Measurements from ENCODE around the gene CAPS.

The CAPS gene

DNA sequence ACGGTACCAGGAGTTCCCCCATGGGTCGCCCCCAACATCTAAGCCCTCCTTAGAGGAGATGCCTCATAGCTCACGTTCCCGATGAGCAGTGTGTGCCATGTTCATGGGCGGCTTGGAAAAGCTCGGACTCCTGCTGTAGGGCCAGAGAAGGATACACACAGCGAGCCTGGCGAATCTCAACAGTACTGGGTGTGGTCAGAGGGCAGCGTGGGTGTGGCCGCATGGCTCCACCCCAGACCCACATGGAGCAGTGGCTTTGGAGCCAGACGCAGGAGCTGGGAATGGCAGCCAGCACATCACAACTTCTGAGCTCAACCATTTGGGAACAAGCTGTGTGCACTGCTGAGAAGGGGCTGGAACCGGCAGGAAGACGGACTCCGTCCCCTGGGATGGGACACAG, 15.6 kb downstream of the CAPS start:
- Mint-ChIP-seq H3K27ac (no peak overlapping the region), H3K9me3 (no peaks in the 10 kb centered on the region), H3K4me1 (peaks cover 13 to 14% of the 10 kb centered on the region in 2 donors), H3K36me3 (peaks cover 38 to 50% of the 10 kb centered on the region in 2 donors), H3K27me3 (no peaks in the 10 kb centered on the region), H3K4me3 (no peak overlapping the region)
- no peak for ATAC-seq (replicated peaks)
- DNase-seq: no peak

DNA sequence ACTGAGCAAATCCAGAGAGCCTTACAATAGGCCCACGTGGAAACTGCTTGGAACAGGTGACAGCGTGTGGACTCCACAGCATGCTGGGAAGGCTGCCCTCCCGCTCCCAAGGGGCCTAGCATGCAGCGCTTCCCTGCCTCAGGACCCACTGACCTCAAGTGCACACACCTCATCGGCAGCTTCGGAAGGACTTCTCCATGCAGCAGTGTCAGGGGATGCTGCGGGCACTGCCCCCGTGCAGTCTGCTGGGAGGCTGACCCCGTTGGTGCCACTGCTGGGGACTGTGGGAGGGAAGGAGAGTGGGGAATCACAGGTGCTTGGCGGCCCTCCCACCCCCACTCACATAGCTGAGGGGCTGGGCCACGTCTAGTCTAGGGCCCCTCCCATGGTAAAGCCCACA, 17.2 kb downstream of the CAPS start:
- DNase-seq (no peak), ATAC-seq (replicated peaks) (no peak)
- no peak overlapping the region for H3K4me3 Mint-ChIP-seq
- peaks cover 40 to 50% of the 10 kb centered on the region in 2 donors for H3K36me3 Mint-ChIP-seq
- peaks cover 13 to 15% of the 10 kb centered on the region in 2 donors for H3K4me1 Mint-ChIP-seq
- no peaks in the 10 kb centered on the region for H3K27me3 Mint-ChIP-seq
- no peak overlapping the region for H3K27ac Mint-ChIP-seq
- H3K9me3 Mint-ChIP-seq: no peaks in the 10 kb centered on the region

DNA sequence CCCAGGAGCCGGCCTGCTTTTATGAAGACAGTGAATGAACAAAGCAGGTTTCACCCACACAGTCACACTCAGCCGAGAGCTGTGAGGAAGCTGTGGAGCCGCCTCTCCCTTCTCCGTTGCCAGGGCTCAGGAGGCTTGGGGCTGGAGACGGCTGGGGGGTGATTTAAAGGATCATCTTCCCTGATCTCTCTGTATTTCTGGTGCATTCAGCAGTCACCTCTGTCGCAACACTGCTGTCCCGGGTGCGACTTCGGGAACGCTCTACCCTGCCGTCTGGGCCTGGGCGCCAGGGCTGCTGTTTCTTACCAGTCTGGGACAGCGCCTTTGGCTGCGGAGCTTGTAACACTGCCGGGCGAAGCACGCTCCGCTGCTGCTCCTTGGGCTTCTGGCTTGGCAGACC, 18.1 kb downstream of the CAPS start:
- no peak for ATAC-seq (replicated peaks)
- Mint-ChIP-seq H3K4me3 (no peak overlapping the region), H3K36me3 (peaks cover 43 to 54% of the 10 kb centered on the region in 2 donors)

DNA sequence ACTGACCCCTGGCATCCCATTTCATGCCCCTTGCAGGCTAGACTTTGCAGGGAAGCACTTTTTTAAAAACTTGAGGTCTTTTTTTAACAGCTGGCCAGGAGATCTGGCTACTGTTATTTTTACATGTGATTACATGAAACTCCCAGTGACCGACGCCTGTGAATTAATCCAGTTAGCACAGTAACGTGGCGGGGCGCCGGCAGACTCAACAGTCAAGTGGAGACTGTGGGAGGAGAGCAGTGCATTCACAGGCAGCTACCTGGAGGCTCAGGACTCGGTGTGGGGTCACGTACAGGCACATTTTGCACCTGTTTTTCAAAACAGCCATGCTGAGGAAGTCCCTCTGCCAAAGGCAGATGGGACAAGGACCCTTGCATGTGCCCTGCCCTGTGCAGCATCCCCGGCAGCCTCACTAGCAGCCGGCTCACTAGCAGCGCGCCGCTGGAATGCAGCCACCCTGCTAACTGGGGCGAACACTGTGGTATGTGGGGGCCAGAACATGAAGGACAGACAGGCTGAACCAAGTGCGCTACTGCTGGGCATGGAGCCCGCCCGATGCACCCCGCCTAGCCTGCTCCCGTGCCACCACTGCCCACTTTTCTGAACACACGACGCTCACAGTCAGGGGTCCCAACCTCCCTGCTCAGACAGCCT, 18.7 kb downstream of the CAPS start:
- Mint-ChIP-seq H3K4me3 (no peak overlapping the region), H3K4me1 (peaks cover 7 to 9% of the 10 kb centered on the region in 2 donors), H3K9me3 (no peaks in the 10 kb centered on the region), H3K36me3 (peaks cover 45 to 57% of the 10 kb centered on the region in 2 donors), H3K27me3 (no peaks in the 10 kb centered on the region), H3K27ac (no peak overlapping the region)
- DNase-seq (no peak), ATAC-seq (replicated peaks) (no peak)

More for the DNA sequence above, 18.1 kb downstream of the CAPS start:
- no peak for DNase-seq
- Mint-ChIP-seq H3K27me3 (no peaks in the 10 kb centered on the region), H3K27ac (no peak overlapping the region), H3K4me1 (peaks cover 13 to 14% of the 10 kb centered on the region in 2 donors), H3K9me3 (no peaks in the 10 kb centered on the region)

DNA sequence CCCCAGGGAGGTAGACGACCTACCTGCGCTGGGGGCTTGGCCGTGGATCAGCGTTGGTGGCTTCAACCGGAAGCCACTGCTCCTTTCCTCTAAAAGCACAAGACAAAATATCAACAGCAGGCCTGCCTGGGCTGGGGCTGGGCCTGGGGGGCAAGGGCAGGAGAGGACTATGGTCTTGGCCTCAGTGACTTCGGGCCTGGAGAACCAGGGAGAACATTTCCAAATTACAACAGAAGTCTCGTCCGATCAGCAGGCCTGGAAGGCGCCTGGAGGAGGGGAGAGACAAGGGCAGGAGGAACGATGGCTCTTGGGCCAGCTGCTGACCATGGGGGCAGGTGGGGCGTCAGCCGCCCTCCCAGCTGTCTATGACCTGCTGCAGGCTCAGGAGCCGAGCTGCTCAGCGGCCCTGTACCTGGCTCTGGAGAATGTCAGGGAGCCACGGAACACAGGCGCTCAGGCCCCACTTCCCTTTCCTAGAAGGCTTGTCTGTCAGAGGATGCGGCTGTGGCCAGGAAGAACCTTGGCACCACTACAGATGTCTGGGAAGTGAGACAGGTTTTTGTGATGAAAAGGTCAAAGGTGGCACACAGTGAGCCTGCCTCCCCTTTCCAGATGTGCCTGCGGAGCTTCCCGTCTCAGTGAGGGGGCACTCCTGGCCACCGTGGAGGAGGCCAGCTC, 19.5 kb downstream of the CAPS start:
- no peaks in the 10 kb centered on the region for H3K27me3 Mint-ChIP-seq
- H3K4me3 Mint-ChIP-seq: no peak overlapping the region
- no peak for ATAC-seq (replicated peaks)
- H3K9me3 Mint-ChIP-seq: no peaks in the 10 kb centered on the region
- peaks cover 0 to 2% of the 10 kb centered on the region in 2 donors for H3K4me1 Mint-ChIP-seq
- H3K27ac Mint-ChIP-seq: peak overlapping the region; percentile 51
- H3K36me3 Mint-ChIP-seq: peaks cover 38 to 50% of the 10 kb centered on the region in 2 donors
- DNase-seq: no peak

DNA sequence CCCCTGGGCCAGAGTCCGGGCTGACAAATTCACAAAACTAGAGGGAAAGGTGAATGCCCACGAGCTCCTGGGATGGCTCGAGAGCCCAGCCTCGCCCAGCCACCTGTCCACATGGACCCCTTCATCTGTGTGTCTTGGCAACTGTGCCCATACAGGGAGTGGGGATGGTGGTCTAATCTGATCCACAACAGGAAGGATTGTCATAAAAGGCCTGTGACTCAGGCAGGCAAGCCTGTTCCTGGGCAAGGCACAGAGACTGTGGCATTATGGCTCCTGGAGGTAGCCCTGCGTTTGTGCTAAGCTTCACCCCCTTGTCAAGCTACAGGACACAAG, 20.0 kb downstream of the CAPS start:
- Mint-ChIP-seq H3K27me3 (no peaks in the 10 kb centered on the region), H3K4me3 (no peak overlapping the region), H3K9me3 (no peaks in the 10 kb centered on the region), H3K36me3 (peaks cover 35 to 45% of the 10 kb centered on the region in 2 donors), H3K4me1 (peaks cover 0 to 2% of the 10 kb centered on the region in 2 donors), H3K27ac (no peak overlapping the region)
- no peak for DNase-seq
- ATAC-seq (replicated peaks): no peak

DNA sequence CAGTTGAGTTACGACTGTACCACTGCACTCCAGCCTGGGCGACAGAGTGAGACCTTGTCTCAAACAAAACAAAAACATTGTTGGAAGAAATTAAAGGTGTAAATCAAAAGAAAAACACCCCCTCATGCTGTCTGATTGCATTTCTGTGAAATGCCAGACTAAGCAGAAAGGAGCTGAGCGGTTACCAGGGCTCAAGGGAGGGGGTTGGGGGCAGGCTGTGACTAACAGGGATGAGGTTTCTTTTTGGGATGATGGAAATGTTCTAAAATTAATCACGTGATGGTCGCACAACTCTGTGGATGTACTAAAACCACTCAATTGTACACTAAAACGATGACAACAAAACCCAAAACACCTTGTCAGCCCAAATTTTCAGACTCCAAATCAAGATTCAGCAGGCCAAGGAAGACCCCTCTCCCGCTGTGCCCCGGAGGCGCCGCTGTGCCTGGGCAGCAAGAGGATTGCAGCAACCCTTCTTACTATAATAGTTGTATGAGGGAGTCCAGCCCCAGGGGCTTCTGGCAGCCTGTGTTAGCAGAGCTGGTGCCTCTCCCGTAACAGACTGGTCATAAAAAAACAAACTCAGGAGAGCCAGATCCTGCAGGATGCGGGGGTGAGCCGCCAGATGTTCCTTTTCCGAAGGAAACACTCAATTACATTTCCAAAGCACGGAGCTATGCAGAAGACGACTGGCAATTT, 20.9 kb downstream of the CAPS start:
- no peak for ATAC-seq (replicated peaks)

DNA sequence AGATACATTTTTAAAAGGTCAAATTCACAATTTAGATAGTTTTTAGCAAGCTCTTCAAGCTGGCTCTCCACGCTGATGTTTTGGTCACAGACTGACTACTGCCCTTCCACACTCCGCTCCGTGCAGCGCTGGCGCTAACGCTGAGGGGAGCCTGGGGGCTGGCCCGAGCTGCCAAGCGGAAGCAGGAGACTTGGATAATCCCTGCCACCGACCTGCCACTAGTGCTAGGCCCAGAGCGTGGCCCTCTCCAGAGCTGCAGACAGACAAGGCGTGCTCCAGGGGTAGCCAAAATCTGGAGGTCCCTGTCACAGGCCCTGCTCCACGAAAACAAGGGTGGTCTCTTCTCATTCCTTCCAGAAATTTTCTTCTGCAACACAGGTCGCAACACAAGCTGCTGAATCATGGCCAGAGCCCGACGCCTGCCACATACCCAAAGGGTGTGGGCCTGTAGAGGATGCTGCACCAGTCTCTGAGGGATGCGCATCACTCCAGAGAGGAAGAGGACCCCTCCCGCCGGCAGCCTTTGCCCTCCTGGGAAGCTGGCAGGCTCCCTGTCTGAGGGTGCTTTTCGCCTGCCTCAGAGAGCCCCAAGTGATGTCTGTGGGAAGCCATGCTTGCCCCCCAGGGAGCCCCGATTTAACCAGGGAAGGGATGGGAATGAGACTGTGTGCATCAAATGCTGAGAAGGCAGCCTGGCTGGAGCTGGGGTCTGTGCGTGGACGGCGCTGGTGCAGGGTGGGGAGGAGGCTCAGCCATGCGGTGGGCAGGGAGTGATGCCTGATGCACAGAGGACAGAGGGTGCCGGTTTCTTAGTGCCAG, 21.6 kb downstream of the CAPS start:
- no peak overlapping the region for H3K4me3 Mint-ChIP-seq
- no peaks in the 10 kb centered on the region for H3K9me3 Mint-ChIP-seq
- ATAC-seq (replicated peaks) (no peak), DNase-seq (no peak)
- H3K36me3 Mint-ChIP-seq: peaks cover 35 to 54% of the 10 kb centered on the region in 2 donors
- peaks cover 0 to 3% of the 10 kb centered on the region in 2 donors for H3K4me1 Mint-ChIP-seq
- no peaks in the 10 kb centered on the region for H3K27me3 Mint-ChIP-seq
- H3K27ac Mint-ChIP-seq: no peak overlapping the region

More for the DNA sequence above, 20.9 kb downstream of the CAPS start:
- Mint-ChIP-seq H3K9me3 (no peaks in the 10 kb centered on the region), H3K27me3 (no peaks in the 10 kb centered on the region), H3K4me1 (peaks cover 0 to 2% of the 10 kb centered on the region in 2 donors), H3K4me3 (no peak overlapping the region), H3K27ac (peak overlapping the region; percentile 20), H3K36me3 (peaks cover 36 to 49% of the 10 kb centered on the region in 2 donors)
- no peak for DNase-seq

DNA sequence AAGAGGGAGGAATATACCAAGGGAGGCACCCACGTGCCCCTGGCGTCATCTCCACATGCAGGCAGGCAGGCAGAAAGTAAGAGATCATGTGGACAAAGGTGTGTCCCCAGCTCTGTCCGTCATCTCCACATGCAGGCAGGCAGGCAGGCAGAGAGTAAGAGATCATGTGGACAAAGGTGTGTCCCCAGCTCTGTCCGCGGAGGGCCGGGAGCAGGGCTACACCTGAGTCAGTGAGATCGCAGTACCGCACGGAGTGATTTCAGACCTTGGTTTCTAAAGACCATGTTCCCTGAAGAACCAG, 22.2 kb downstream of the CAPS start:
- no peak for ATAC-seq (replicated peaks)
- Mint-ChIP-seq H3K4me1 (peaks cover 0 to 3% of the 10 kb centered on the region in 2 donors), H3K4me3 (no peak overlapping the region), H3K36me3 (peaks cover 31 to 52% of the 10 kb centered on the region in 2 donors), H3K27ac (no peak overlapping the region), H3K9me3 (no peaks in the 10 kb centered on the region), H3K27me3 (no peaks in the 10 kb centered on the region)
- DNase-seq: no peak

DNA sequence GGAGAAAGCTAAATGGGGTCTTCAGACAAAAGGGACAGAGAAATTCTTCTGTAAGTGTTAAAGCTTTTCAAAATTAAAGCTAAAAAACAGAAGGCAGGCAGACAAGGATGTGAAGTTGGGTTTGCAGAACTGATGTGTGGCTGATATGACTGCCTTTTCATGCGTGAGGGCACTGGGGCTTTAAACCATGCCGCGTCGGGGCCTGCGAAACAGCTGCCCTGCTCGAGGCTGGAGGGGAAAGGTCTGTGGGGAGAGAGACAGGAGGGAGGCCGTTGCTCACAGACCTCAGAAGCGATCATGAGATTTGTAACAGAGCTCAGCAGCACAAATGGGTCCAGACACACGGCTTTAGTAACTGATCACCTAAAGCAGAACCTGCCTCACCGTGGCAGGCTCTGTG, 23.5 kb downstream of the CAPS start:
- ATAC-seq (replicated peaks) (no peak), DNase-seq (no peak)
- peaks cover 0 to 3% of the 10 kb centered on the region in 2 donors for H3K4me1 Mint-ChIP-seq
- H3K9me3 Mint-ChIP-seq: no peaks in the 10 kb centered on the region
- no peaks in the 10 kb centered on the region for H3K27me3 Mint-ChIP-seq
- H3K36me3 Mint-ChIP-seq: peaks cover 26 to 54% of the 10 kb centered on the region in 2 donors
- no peak overlapping the region for H3K4me3 Mint-ChIP-seq
- no peak overlapping the region for H3K27ac Mint-ChIP-seq

DNA sequence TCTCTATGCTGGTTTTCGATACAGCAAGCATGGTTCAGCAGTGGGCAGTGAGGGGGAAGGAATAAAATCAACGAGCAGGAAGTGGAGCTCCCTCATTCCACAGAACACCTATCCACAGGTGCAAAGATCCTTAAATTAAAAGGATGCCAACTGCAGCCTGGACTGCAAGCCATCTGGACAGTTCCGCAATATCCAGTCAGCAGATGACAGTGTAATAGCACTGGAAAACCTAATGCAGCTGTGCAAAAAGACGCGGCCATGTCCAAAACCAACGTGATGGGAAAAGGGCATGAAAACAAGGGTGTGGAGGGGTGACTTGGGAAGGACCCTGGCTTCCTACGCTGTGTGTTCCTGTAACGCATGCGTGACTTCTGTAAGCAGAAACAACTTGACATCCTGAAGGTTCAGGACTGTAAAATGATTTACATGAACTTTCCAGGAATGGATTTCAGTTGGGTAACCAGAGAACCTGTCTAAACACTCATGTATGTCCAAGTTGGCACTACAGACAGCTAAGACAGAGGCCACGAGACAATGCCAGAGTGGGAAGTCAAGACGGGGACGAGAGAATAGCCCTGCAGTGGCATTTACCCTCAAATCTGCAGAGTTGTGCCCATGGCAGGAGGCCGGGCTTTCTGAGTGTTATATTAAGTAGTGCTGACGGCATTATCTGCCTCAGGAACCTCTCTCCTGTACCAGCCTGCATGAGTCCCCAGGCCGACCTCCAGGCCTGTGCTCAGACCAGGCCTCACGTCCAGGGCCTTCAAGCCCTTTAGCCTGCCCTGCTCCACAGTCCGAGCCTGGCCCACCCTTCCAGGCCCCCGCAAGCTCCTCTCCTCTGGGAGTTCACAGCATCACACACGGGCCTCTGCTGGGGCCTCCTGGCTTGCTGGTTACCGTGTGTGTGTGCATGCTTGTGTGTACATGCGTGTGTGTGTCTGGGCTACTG, 26.5 kb downstream of the CAPS start:
- ATAC-seq (replicated peaks): no peak
- DNase-seq: no peak
- Mint-ChIP-seq H3K9me3 (no peaks in the 10 kb centered on the region), H3K4me1 (peaks cover 11 to 16% of the 10 kb centered on the region in 2 donors), H3K27ac (no peak overlapping the region), H3K27me3 (no peaks in the 10 kb centered on the region), H3K36me3 (peaks cover 22 to 54% of the 10 kb centered on the region in 2 donors), H3K4me3 (no peak overlapping the region)

DNA sequence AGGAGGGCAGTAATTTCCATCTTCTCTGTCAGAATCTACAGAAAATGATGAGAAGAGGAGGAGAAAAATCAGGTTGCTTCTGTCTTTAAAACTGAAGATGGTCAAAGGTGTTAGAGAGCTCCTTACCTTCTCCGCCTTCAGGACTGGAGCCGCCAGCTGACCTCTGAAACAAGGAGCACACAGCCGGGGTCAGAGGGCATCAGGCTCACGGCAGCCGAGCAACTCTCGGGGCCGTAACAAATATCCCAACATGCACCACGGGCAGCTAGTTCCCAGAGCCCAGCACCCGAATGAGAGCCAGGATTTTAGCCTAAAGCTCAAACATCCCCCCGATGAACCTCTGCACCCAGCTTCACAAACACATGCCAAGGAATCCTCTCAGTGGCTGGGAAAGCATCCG, 27.6 kb downstream of the CAPS start:
- Mint-ChIP-seq H3K4me1 (peaks cover 14 to 22% of the 10 kb centered on the region in 2 donors), H3K27me3 (no peaks in the 10 kb centered on the region), H3K4me3 (no peak overlapping the region), H3K9me3 (no peaks in the 10 kb centered on the region), H3K36me3 (peaks cover 23 to 51% of the 10 kb centered on the region in 2 donors), H3K27ac (no peak overlapping the region)
- ATAC-seq (replicated peaks) (no peak), DNase-seq (no peak)

DNA sequence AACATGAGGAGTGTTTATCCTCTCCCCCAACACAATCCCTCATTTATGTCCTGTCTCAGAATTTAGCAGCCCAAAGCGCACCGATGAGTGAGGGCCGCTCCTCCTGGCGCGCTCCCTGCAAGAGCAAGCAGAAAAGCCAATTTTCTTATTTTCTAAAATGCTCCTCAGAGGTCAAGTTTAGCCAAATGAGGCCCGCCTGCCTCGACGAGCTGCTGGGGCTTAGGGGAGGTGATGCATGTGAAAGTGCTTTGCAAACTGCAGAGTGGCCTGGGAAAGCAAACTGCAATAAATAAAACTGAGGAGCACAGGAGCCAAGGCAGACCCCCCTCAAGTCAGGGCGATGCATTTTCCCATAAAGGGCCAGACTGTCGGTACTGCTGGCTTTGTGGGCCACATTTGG, 29.0 kb downstream of the CAPS start:
- ATAC-seq (replicated peaks): no peak
- Mint-ChIP-seq H3K27ac (no peak overlapping the region), H3K4me1 (peaks cover 22 to 32% of the 10 kb centered on the region in 2 donors), H3K9me3 (no peaks in the 10 kb centered on the region), H3K36me3 (peaks cover 22 to 51% of the 10 kb centered on the region in 2 donors), H3K4me3 (no peak overlapping the region), H3K27me3 (no peaks in the 10 kb centered on the region)
- no peak for DNase-seq
